HEK293T (cell line): ENCODE measurements around the gene MXD3.

Experiments used
- CTCF ChIA-PET: fragments of 350-600 bp; formaldehyde crosslinking; extraction: SDS; loops from one replicate; lab custom pipeline; 2021; ENCODE audit warnings: antibody characterized with exemption, inconsistent platforms; lab: Yijun Ruan, JAX
- POLR2A ChIA-PET: fragments of 350-600 bp; formaldehyde crosslinking; extraction: SDS; loops from one replicate; lab custom pipeline; 2020; ENCODE audit warnings: antibody characterized with exemption, inconsistent platforms; lab: Yijun Ruan, JAX
- DNase-seq: peaks from one replicate; pipeline ENCODE4 v3.0.0; 2012; ENCODE audit warnings: mixed read lengths; ENCODE audit errors: extremely low spot score
- ARNT ChIP-seq: fragments of 450-650 bp; IDR thresholded peaks from 2 replicates; pipeline ENCODE4 v1.6.1; 2017; ENCODE audit warnings: mild to moderate bottlenecking
- BHLHE40 ChIP-seq: fragments of 450-650 bp; IDR thresholded peaks from 2 replicates; pipeline ENCODE4 v1.6.1; 2016; ENCODE audit warnings: mild to moderate bottlenecking, moderate library complexity, borderline replicate concordance
- CTBP1 ChIP-seq: fragments of 450-650 bp; IDR thresholded peaks from 2 replicates; pipeline ENCODE4 v1.6.1; 2016; ENCODE audit warnings: borderline replicate concordance
- ELF4 ChIP-seq: fragments of 450-650 bp; IDR thresholded peaks from 2 replicates; pipeline ENCODE4 v1.6.1; 2017; ENCODE audit warnings: antibody characterized with exemption
- FOXA1 ChIP-seq: fragments of 450-650 bp; IDR thresholded peaks from 2 replicates; pipeline ENCODE4 v1.6.1; 2016; ENCODE audit warnings: mild to moderate bottlenecking
- FOXK2 ChIP-seq: fragments of 450-650 bp; IDR thresholded peaks from 2 replicates; pipeline ENCODE4 v1.6.1; 2016; ENCODE audit warnings: mild to moderate bottlenecking
- FOXM1 ChIP-seq: fragments of 450-650 bp; IDR thresholded peaks from 2 replicates; pipeline ENCODE4 v1.6.1; 2017; ENCODE audit warnings: mild to moderate bottlenecking, borderline replicate concordance
- HDGF ChIP-seq: fragments of 450-650 bp; IDR thresholded peaks from 2 replicates; pipeline ENCODE4 v1.6.1; 2017; ENCODE audit warnings: antibody characterized with exemption, borderline replicate concordance
- L3MBTL2 ChIP-seq: fragments of 450-650 bp; conservative IDR thresholded peaks from 2 replicates; pipeline ENCODE4 v1.6.1; 2016; ENCODE audit warnings: mild to moderate bottlenecking
- LEF1 ChIP-seq: fragments of 450-650 bp; IDR thresholded peaks from 2 replicates; pipeline ENCODE4 v1.6.1; 2017; ENCODE audit warnings: mild to moderate bottlenecking, borderline replicate concordance
- NFRKB ChIP-seq: fragments of 450-650 bp; IDR thresholded peaks from 2 replicates; pipeline ENCODE4 v1.6.1; 2016; ENCODE audit warnings: mild to moderate bottlenecking, moderate library complexity
- PKNOX1 ChIP-seq: fragments of 450-650 bp; IDR thresholded peaks from 2 replicates; pipeline ENCODE4 v1.6.1; 2016
- SP1 ChIP-seq: fragments of 450-650 bp; IDR thresholded peaks from 2 replicates; pipeline ENCODE4 v1.6.1; 2017
- SUZ12 ChIP-seq: fragments of 450-650 bp; IDR thresholded peaks from 2 replicates; pipeline ENCODE4 v1.6.1; 2016; ENCODE audit warnings: mild to moderate bottlenecking
- TARDBP ChIP-seq: fragments of 450-650 bp; IDR thresholded peaks from 2 replicates; pipeline ENCODE4 v1.6.1; 2016
- ZNF384 ChIP-seq: fragments of 450-650 bp; IDR thresholded peaks from 2 replicates; pipeline ENCODE4 v1.6.1; 2016

MXD3 gene

GRCh38 chr5:177351392-177352329 is 40.0 kb upstream of the MXD3 start, which contains the start of gene LMAN2:
LMAN2 (minus strand) TSS chr5:177351668; CDS start chr5:177351647, 21 bp downstream.
- DNase-seq = peak; percentile 97
- TF ChIP-seq ZNF384 (no peak), HDGF (no peak), FOXK2 (no peak), NFRKB (peak; percentile 60; the same call in 1 of the 2 replicates), L3MBTL2 (peak; percentile 81), SUZ12 (no peak), PKNOX1 (peak; percentile 99), ELF4 (peak; percentile 99)
- CTCF ChIA-PET = interaction anchor here (0.7 to 1.6 kb wide), 7 partner anchors 9 to 725 kb away, joined by 3 to 5 read pairs (median 4); no protein-coding TSS in a partner anchor
- POLR2A ChIA-PET = interaction anchor here (0.7 to 4.2 kb wide), 20 partner anchors 9 to 104 kb away, joined by 3 to 42 read pairs (median 4); partner anchors contain the start of gene GRK6

GRCh38 chr5:177350776-177351391 is 39.2 kb upstream of the MXD3 start:
- CTCF ChIA-PET = interaction anchor here (0.8 to 1.6 kb wide), 4 partner anchors 9 to 41 kb away, joined by 3 to 5 read pairs (median 4); no protein-coding TSS in a partner anchor
- TF ChIP-seq L3MBTL2 = no peak
- no peak for TF ChIP-seq CTBP1
- no peak for TF ChIP-seq TARDBP
- TF ChIP-seq LEF1 = no peak
- TF ChIP-seq ELF4 = no peak
- no peak for TF ChIP-seq SP1
- peak; percentile 37 for DNase-seq
- POLR2A ChIA-PET = interaction anchor here (0.7 to 4.2 kb wide), 15 partner anchors 9 to 104 kb away, joined by 3 to 42 read pairs (median 6); partner anchors contain the start of gene GRK6

DNA sequence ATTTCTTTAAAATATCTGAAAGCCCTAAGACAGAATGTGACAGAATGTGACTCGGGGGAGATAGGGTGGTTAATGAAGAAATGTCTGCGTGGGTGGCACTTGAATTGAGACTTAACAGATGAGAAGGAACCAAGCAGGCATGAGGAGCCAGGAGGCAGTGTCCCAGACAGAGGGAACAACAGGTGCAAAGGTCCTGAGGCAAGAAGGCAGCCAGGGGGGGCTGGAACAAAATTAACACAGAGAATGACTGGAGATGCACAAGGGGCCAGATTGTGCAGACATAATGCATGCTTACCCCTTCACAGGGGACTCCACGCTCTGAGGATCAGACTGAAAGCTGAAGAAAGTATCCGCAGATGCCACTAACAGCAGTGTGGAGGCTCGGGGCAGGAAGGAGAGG is 38.1 kb upstream of the MXD3 start:
- no peak for DNase-seq
- POLR2A ChIA-PET = interaction anchor here (0.6 to 3.8 kb wide), 3 partner anchors 11 to 328 kb away, joined by 3 to 42 read pairs (median 3); no protein-coding TSS in a partner anchor
- no peak for TF ChIP-seq SP1
- TF ChIP-seq FOXK2 = no peak
- no peak for TF ChIP-seq ARNT
- TF ChIP-seq BHLHE40 = no peak
- TF ChIP-seq NFRKB = no peak
- TF ChIP-seq LEF1 = no peak
- TF ChIP-seq CTBP1 = no peak
- TF ChIP-seq FOXA1 = no peak
- no peak for TF ChIP-seq HDGF
- TF ChIP-seq ELF4 = no peak
- TF ChIP-seq TARDBP = no peak
- no peak for TF ChIP-seq PKNOX1
- no peak for TF ChIP-seq L3MBTL2
- no peak for TF ChIP-seq ZNF384
- no peak for TF ChIP-seq FOXM1
- no peak for TF ChIP-seq SUZ12
- CTCF ChIA-PET = no interaction called here

DNA sequence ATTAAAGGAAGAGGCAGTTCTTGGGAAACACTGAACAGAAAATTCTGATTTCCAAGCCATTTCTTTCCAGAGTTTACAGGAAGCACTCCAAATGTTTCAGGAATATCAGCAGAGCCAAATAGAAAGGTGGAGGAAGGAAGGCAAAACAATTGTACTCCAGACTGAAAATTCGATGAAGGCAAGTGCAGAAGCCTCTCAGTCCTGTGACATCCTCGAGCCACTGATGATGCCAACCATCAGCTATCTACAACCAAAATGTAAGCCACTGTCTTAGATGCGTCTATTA is 37.6 kb upstream of the MXD3 start:
- CTCF ChIA-PET = no interaction called here
- no peak for DNase-seq
- no peak for TF ChIP-seq FOXK2
- TF ChIP-seq FOXA1 = no peak
- TF ChIP-seq L3MBTL2 = no peak
- TF ChIP-seq ARNT = no peak
- TF ChIP-seq SP1 = no peak
- TF ChIP-seq SUZ12 = no peak
- no peak for TF ChIP-seq TARDBP
- no peak for TF ChIP-seq NFRKB
- no peak for TF ChIP-seq LEF1
- TF ChIP-seq CTBP1 = no peak
- no peak for TF ChIP-seq PKNOX1
- TF ChIP-seq ELF4 = no peak
- no peak for TF ChIP-seq FOXM1
- TF ChIP-seq ZNF384 = no peak
- TF ChIP-seq BHLHE40 = no peak
- no peak for TF ChIP-seq HDGF
- POLR2A ChIA-PET = interaction anchor here (0.9 kb wide), 1 partner anchor 18 kb away, joined by 3 read pairs; no protein-coding TSS in a partner anchor

GRCh38 chr5:177347699-177348098 is 36.0 kb upstream of the MXD3 start:
- no peak for DNase-seq
- POLR2A ChIA-PET = no interaction called here

More at GRCh38 chr5:177347699-177348098, 36.0 kb upstream of the MXD3 start:
- CTCF ChIA-PET = no interaction called here
- no peak for TF ChIP-seq ELF4
- TF ChIP-seq TARDBP = no peak
- no peak for TF ChIP-seq NFRKB
- TF ChIP-seq PKNOX1 = no peak
- no peak for TF ChIP-seq FOXM1
- no peak for TF ChIP-seq ZNF384
- TF ChIP-seq FOXA1 = no peak
- no peak for TF ChIP-seq SUZ12
- no peak for TF ChIP-seq HDGF
- no peak for TF ChIP-seq L3MBTL2
- no peak for TF ChIP-seq ARNT
- no peak for TF ChIP-seq SP1
- no peak for TF ChIP-seq CTBP1
- TF ChIP-seq LEF1 = no peak
